Sigmoid colon (tissue), 7 donors: ENCODE measurements around the gene PYGB. TPM values are rescaled to one million over a fixed set of nuclear protein-coding genes. Genes with fewer than 3 reads are reported as not detected.
A peak's percentile ranks its signal among the peaks of the same experiment; 100 is the strongest.
"Not testable (repeated sequence)": the region's sequence is repeated elsewhere in the genome, so short reads cannot be mapped to it uniquely, and the experiment has no call there.

Source experiments
- DNase-seq: peaks from one replicate; pipeline ENCODE4 v3.0.0-alpha.2; 2019
- H3K27ac ChIP-seq, 4 donors: fragments of 200-600 bp; sonication (generic); one replicate each; pipeline ENCODE4 v1.5.1; 2016 to 2019; ENCODE audit warnings: mild to moderate bottlenecking in 1 of 4
- H3K27me3 ChIP-seq, 3 donors: fragments of 200-600 bp; sonication (generic); one replicate each; pipeline ENCODE4 v1.5.1; 2019; ENCODE audit warnings: mild to moderate bottlenecking in 1 of 3
- H3K36me3 ChIP-seq, 4 donors: fragments of 200-600 bp; sonication (generic); one replicate each; pipeline ENCODE4 v1.5.1; 2016 to 2019
- H3K4me1 ChIP-seq, 4 donors: fragments of 200-600 bp; sonication (generic); one replicate each; pipeline ENCODE4 v1.5.1; 2017 to 2019
- H3K4me3 ChIP-seq, 4 donors: fragments of 200-600 bp; sonication (generic); one replicate each; pipeline ENCODE4 v1.5.1; 2017 to 2019; ENCODE audit warnings: mild to moderate bottlenecking in 2 of 4, moderate library complexity in 1 of 4
- H3K9me3 ChIP-seq, 4 donors: fragments of 200-600 bp in 3 of 4; sonication (generic) in 3 of 4; one replicate each; pipeline versions ENCODE4 v1.5.1 to v1.6.1; 2013 to 2019
- CTCF ChIP-seq, 4 experiments: fragments of 450-650 bp in 3 of 4; fragments of 200-600 bp in 1 of 4; IDR thresholded peaks; one replicate each; pipeline ENCODE4 v1.5.1; 2016 to 2019; ENCODE audit warnings: antibody characterized with exemption in 4 of 4, mild to moderate bottlenecking in 3 of 4, moderate library complexity in 2 of 4
- EP300 ChIP-seq, 4 donors: sonication (generic); formaldehyde crosslinking; IDR thresholded peaks; one replicate each; pipeline ENCODE4 v1.6.1; 2017; ENCODE audit warnings: antibody characterized with exemption in 4 of 4
- POLR2A ChIP-seq, 2 donors: fragments of 450-650 bp; IDR thresholded peaks; one replicate each; pipeline ENCODE4 v1.6.1; 2016; ENCODE audit warnings: antibody characterized with exemption in 2 of 2, mild to moderate bottlenecking in 2 of 2, moderate library complexity in 2 of 2
- POLR2AphosphoS5 ChIP-seq, 4 donors: sonication (generic); formaldehyde crosslinking; IDR thresholded peaks; one replicate each; pipeline ENCODE4 v1.6.1; 2017; ENCODE audit warnings: antibody characterized with exemption in 4 of 4
- WGBS, 2 donors: extraction: QIAGEN DNeasy Blood & Tissue Kit; methylation state at CpG; one replicate each; pipeline ENCODE4 v1.1.7; 2013; 5-methylcytosine and 5-hydroxymethylcytosine counted together
- intact Hi-C: fragments of 100-400 bp; cut with DNase I; formaldehyde crosslinking; loops from one replicate; pipeline ENCODE4 v1.15.1; 2023
- polyA plus RNA-seq, 3 donors: library from polyadenylated mRNA; stranded (reverse); fragments of 200-250 nt; gene quantifications; one replicate each; pipeline ENCODE4 v1.2.3, GENCODE V29; 2013
- total RNA-seq, 4 donors: library from RNA; depleted of rRNA; stranded (reverse); fragments of >200 nt; gene quantifications; one replicate each; pipeline ENCODE4 v1.1.0, GENCODE V29; 2016
- donor health status: healthy with polysubstance abuse.
- donor health status: Bipolar disorder and iron deficiency.
- donor health status: healthy.

The PYGB gene
- total and polyA plus RNA-seq, 7 donors: 45.6 to 317 (median 198) TPM

- no peaks in the 10 kb centered on the region for H3K9me3 ChIP-seq
- peaks cover 0 to 14% (median 11%) of the 10 kb centered on the region in 4 donors for H3K4me1 ChIP-seq
- TF ChIP-seq POLR2A (IDR thresholded peaks at IDR 0.05) (no peak), POLR2AphosphoS5 (IDR thresholded peaks at IDR 0.05) (no peak), EP300 (IDR thresholded peaks at IDR 0.05) (no peak), CTCF (IDR thresholded peaks at IDR 0.05) (no peak)
- intact Hi-C loops: no loop called here
- DNase-seq: no peak
- no peak overlapping the region for H3K4me3 ChIP-seq
- H3K27ac ChIP-seq: no peak overlapping the region
- peaks cover 0 to 29% (median 11%) of the 10 kb centered on the region in 4 donors for H3K36me3 ChIP-seq
- no peaks in the 10 kb centered on the region for H3K27me3 ChIP-seq
- WGBS, 2 donors: 45 to 87% methylated on average over 2 of the region's 2 CpGs
Measured at GRCh38 chr20:25325997-25326396, 78.1 kb downstream of the PYGB start.

GRCh38 chr20:25327521-25328235 lies 79.8 kb downstream of the PYGB start:
- Histone ChIP-seq H3K27ac (no peak overlapping the region), H3K27me3 (no peaks in the 10 kb centered on the region), H3K4me3 (no peak overlapping the region), H3K9me3 (no peaks in the 10 kb centered on the region), H3K4me1 (peaks cover 0 to 14% (median 11%) of the 10 kb centered on the region in 4 donors), H3K36me3 (peaks cover 0 to 12% (median 3%) of the 10 kb centered on the region in 4 donors)
- intact Hi-C loops: no loop called here
- TF ChIP-seq EP300 (IDR thresholded peaks at IDR 0.05): no peak
- TF ChIP-seq POLR2AphosphoS5 (IDR thresholded peaks at IDR 0.05): no peak
- TF ChIP-seq POLR2A (IDR thresholded peaks at IDR 0.05): no peak
- no peak for TF ChIP-seq CTCF (IDR thresholded peaks at IDR 0.05)
- no peak for DNase-seq
- 86 to 93% methylated on average over 7 of the region's 7 CpGs for WGBS, 2 donors

- intact Hi-C loops: no loop called here
- H3K9me3 ChIP-seq: no peaks in the 10 kb centered on the region
- no peak overlapping the region for H3K4me3 ChIP-seq
- DNase-seq: no peak
- 95 to 96% methylated on average over 12 of the region's 12 CpGs for WGBS, 2 donors
- no peaks in the 10 kb centered on the region for H3K36me3 ChIP-seq
- H3K4me1 ChIP-seq: peaks cover 0 to 14% (median 11%) of the 10 kb centered on the region in 4 donors
- no peaks in the 10 kb centered on the region for H3K27me3 ChIP-seq
- no peak overlapping the region for H3K27ac ChIP-seq
- TF ChIP-seq POLR2AphosphoS5 (IDR thresholded peaks at IDR 0.05): no peak
- no peak for TF ChIP-seq POLR2A (IDR thresholded peaks at IDR 0.05)
- no peak for TF ChIP-seq CTCF (IDR thresholded peaks at IDR 0.05)
- no peak for TF ChIP-seq EP300 (IDR thresholded peaks at IDR 0.05)
Measured at GRCh38 chr20:25328954-25329498, 81.1 kb downstream of the PYGB start.

GRCh38 chr20:25334972-25335371 lies 87.1 kb downstream of the PYGB start:
- H3K36me3 ChIP-seq, H3K27ac ChIP-seq, H3K4me1 ChIP-seq, H3K4me3 ChIP-seq, H3K27me3 ChIP-seq, DNase-seq, H3K9me3 ChIP-seq, intact Hi-C loops: not testable (repeated sequence)
- 92 to 100% methylated on average over 1 of the region's 1 CpG for WGBS, 2 donors

GRCh38 chr20:25336561-25337422 lies 88.9 kb downstream of the PYGB start:
- DNase-seq: no peak
- H3K27me3 ChIP-seq: no peaks in the 10 kb centered on the region
- H3K27ac ChIP-seq: no peak overlapping the region
- no peaks in the 10 kb centered on the region for H3K9me3 ChIP-seq
- H3K36me3 ChIP-seq: peaks cover 0 to 10% (median 0%) of the 10 kb centered on the region in 4 donors
- no peak overlapping the region for H3K4me3 ChIP-seq
- intact Hi-C loops: no loop called here
- WGBS, 2 donors: 72 to 89% methylated on average over 17 of the region's 17 CpGs
- no peaks in the 10 kb centered on the region for H3K4me1 ChIP-seq
- TF ChIP-seq EP300 (IDR thresholded peaks at IDR 0.05): no peak
- TF ChIP-seq CTCF (IDR thresholded peaks at IDR 0.05): peak in 2 of 4 experiments; percentile 10 to 35
- TF ChIP-seq POLR2AphosphoS5 (IDR thresholded peaks at IDR 0.05): no peak
- TF ChIP-seq POLR2A (IDR thresholded peaks at IDR 0.05): no peak
